PFSK-1 (cell line): ENCODE data around the gene ADCY6.

Experiments used
- FOXP2 ChIP-seq: optimal IDR thresholded peaks from 2 replicates; pipeline ENCODE3; 2011; ENCODE audit warnings: borderline replicate concordance, control low read depth, inconsistent platforms; ENCODE audit not compliant: insufficient read depth; ENCODE audit errors: extremely low read length, extremely low read depth
- POLR2AphosphoS5 ChIP-seq: IDR thresholded peaks from 2 replicates; pipeline ENCODE4 v1.6.1; 2012; ENCODE audit warnings: low read depth, mild to moderate bottlenecking, control low read depth, low read length, moderate library complexity
- REST ChIP-seq, 2 experiments: IDR thresholded peaks; 2 replicates each; pipeline versions ENCODE4 v1.6.1 to v1.8.0; 2011 to 2012; ENCODE audit warnings: low read depth in 2 of 2, low read length in 2 of 2, control low read depth in 1 of 2, inconsistent platforms in 1 of 2, mild to moderate bottlenecking in 1 of 2, moderate library complexity in 1 of 2; ENCODE audit not compliant: insufficient read depth in 1 of 2
- SIN3A ChIP-seq: IDR thresholded peaks from 2 replicates; pipeline ENCODE4 v1.6.1; 2012; ENCODE audit warnings: mild to moderate bottlenecking, low read length, moderate library complexity, borderline replicate concordance; ENCODE audit not compliant: insufficient read depth
- TAF1 ChIP-seq: IDR thresholded peaks from 2 replicates; pipeline ENCODE4 v1.6.1; 2012; ENCODE audit warnings: low read length, control low read depth, borderline replicate concordance; ENCODE audit not compliant: insufficient read depth

Gene ADCY6

GRCh38 chr12:48816143-48816854, 27.4 kb upstream of the ADCY6 start:
- no peak for TF ChIP-seq SIN3A
- TF ChIP-seq POLR2AphosphoS5 = no peak
- no peak for TF ChIP-seq FOXP2
- TF ChIP-seq REST (IDR thresholded peaks at IDR 0.05; ENCODE audit: insufficient read depth in 1 of 2, low read depth in 2 of 2, low read length in 2 of 2) = no peak
- TF ChIP-seq TAF1 = no peak

DNA sequence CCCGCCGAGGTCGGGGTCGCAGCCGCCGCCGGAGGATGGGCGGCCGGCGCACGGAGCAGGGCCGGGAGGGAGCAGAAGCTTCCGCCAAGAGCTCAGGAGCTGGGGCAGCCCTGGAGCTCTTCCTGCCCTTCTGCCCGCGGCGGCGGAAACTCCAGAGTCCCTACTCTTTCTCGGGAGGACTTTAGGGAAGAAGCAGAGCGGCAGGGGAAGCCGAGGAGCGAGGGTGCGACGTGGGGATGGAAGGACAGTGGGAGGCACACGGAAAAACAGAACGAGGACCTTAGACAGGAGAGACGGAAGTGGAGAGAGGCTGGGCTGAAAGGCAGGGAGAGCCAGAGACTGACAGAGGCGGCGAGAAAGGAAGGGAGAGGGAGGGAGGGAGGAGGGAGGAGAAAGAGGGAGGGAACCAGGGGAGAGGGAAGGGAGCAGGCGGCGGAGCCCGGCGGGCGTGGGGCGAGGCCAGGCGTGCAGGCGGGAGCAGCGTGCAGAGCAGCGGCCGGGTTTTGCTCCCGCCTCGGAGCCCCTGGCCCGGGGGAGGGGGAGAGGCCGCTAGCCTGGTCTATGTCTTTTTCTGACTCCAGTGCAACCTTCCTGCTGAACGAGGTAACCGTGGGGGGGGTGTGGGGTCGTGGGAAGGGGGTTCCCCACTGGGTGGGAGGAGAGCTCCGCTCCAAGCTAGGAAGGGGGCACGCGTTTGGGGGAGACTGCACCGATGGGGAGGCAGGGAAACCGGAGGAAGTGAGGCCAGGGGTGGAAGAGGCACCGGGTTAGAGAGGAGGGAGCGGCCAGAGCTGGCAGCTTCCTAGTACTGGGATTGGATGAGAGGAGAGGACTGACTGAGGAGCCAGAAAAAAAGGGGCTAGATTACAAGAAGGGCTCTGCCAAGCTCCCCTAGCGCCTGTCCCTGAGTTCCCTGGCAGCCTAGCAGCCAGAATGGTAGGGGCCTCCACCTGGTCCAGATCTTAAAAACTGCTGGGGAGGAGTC, 26.5 kb upstream of the ADCY6 start:
- TF ChIP-seq POLR2AphosphoS5 (peak; percentile 89), SIN3A (0 out of 2 replicates have a peak, but pooled peaks have one; percentile 35), TAF1 (peak; percentile 84), FOXP2 (peak; percentile 37), REST (IDR thresholded peaks at IDR 0.05; ENCODE audit: insufficient read depth in 1 of 2, low read depth in 2 of 2, low read length in 2 of 2) (peak in 1 of 2 experiments; percentile 33; a peak in 1 of 4 replicates)

- peak; percentile 86 for TF ChIP-seq FOXP2
- TF ChIP-seq POLR2AphosphoS5 = no peak; the same call in 1 of the 2 replicates
- TF ChIP-seq TAF1 = 0 out of 2 replicates have a peak, but pooled peaks have one; percentile 31
- peak in 1 of 2 experiments; percentile 44; a peak in 1 of 4 replicates for TF ChIP-seq REST (IDR thresholded peaks at IDR 0.05; ENCODE audit: insufficient read depth in 1 of 2, low read depth in 2 of 2, low read length in 2 of 2)
- peak; percentile 75; the same call in 1 of the 2 replicates for TF ChIP-seq SIN3A
Observed at GRCh38 chr12:48814262-48815125, 25.6 kb upstream of the ADCY6 start.

- TF ChIP-seq SIN3A = no peak
- TF ChIP-seq FOXP2 = no peak
- no peak for TF ChIP-seq TAF1
- TF ChIP-seq REST (IDR thresholded peaks at IDR 0.05; ENCODE audit: insufficient read depth in 1 of 2, low read depth in 2 of 2, low read length in 2 of 2) = no peak
- no peak for TF ChIP-seq POLR2AphosphoS5
Observed at GRCh38 chr12:48813465-48814261, 24.8 kb upstream of the ADCY6 start.
